CD4-positive, alpha-beta T cell (primary cell): ENCODE measurements around the gene MYADM. TPM values are rescaled to one million over a fixed set of nuclear protein-coding genes. Genes with fewer than 3 reads are reported as not detected.

Experiments
- ATAC-seq: fragments of 200-7000 bp; cut with Tn5 transposase; one replicate; pipeline ENCODE4 v1.10.0; 2022; ENCODE audit warnings: mild to moderate bottlenecking; ENCODE audit not compliant: poor library complexity
- CTCF ChIA-PET: fragments of 350-600 bp; sonication (Branson Sonifier 250); formaldehyde crosslinking; loops from one replicate; lab custom pipeline; 2021; ENCODE audit warnings: antibody characterized with exemption, inconsistent platforms; lab: Charles Lee
- POLR2A ChIA-PET: fragments of 350-600 bp; sonication (Branson Sonifier 250); formaldehyde crosslinking; loops from one replicate; lab custom pipeline; 2021; ENCODE audit warnings: antibody characterized with exemption, inconsistent platforms; lab: Charles Lee
- DNase-seq, 14 experiments: peaks; one replicate each; pipeline ENCODE4 v3.0.0-alpha.2; 2013 to 2020; ENCODE audit warnings: mixed read lengths in 2 of 14
- H3K27ac ChIP-seq, 2 donors: one replicate each; pipeline versions ENCODE4 v1.5.1 to v1.7.0; 2013; ENCODE audit warnings: low read length in 2 of 2, low read depth in 1 of 2, mild to moderate bottlenecking in 1 of 2
- H3K27me3 ChIP-seq, 2 experiments: 1 replicate in 1 of 2; 2 replicates in 1 of 2; pipeline versions ENCODE4 v1.6.1 to v1.7.0; 2013; ENCODE audit warnings: low read length in 2 of 2, control low read depth in 1 of 2, mild to moderate bottlenecking in 1 of 2, moderate library complexity in 1 of 2; ENCODE audit not compliant: insufficient read depth in 2 of 2, control insufficient read depth in 1 of 2
- H3K36me3 ChIP-seq: one replicate; pipeline ENCODE4 v1.6.1; 2013; ENCODE audit warnings: low read length, control low read depth; ENCODE audit not compliant: insufficient read depth
- H3K4me1 ChIP-seq: one replicate; pipeline ENCODE4 v1.6.1; 2013; ENCODE audit warnings: low read length, control low read depth; ENCODE audit not compliant: insufficient read depth
- H3K4me3 ChIP-seq: one replicate; pipeline ENCODE4 v1.5.1; 2013; ENCODE audit warnings: mild to moderate bottlenecking, low read length, moderate library complexity
- H3K9me3 ChIP-seq, 2 experiments: 1 replicate in 1 of 2; 2 replicates in 1 of 2; pipeline versions ENCODE4 v1.6.1 to v1.7.0; 2013; ENCODE audit warnings: low read length in 2 of 2, mild to moderate bottlenecking in 2 of 2, control low read depth in 1 of 2, moderate library complexity in 1 of 2; ENCODE audit not compliant: control insufficient read depth in 1 of 2, insufficient read depth in 1 of 2
- H3K27ac Mint-ChIP-seq: one replicate; pipeline ENCODE4 v1.8.0; 2020; ENCODE audit warnings: mixed read lengths
- H3K27me3 Mint-ChIP-seq: one replicate; pipeline ENCODE4 v1.8.0; 2021; ENCODE audit warnings: mixed read lengths
- H3K36me3 Mint-ChIP-seq: one replicate; pipeline ENCODE4 v1.8.0; 2021; ENCODE audit warnings: low read depth, mixed read lengths
- H3K4me1 Mint-ChIP-seq: one replicate; pipeline ENCODE4 v1.8.0; 2021; ENCODE audit warnings: low read depth, mixed read lengths
- H3K4me3 Mint-ChIP-seq: one replicate; pipeline ENCODE4 v1.8.0; 2020; ENCODE audit warnings: mild to moderate bottlenecking, mixed read lengths
- H3K9me3 Mint-ChIP-seq: one replicate; pipeline ENCODE4 v1.8.0; 2020; ENCODE audit warnings: mixed read lengths
- intact Hi-C, 2 experiments: fragments of 100-400 bp; cut with DNase I in 1 of 2; cut with micrococcal nuclease in 1 of 2; formaldehyde crosslinking; loops; one replicate each; pipeline versions ENCODE4 v1.15.1 to v1.9.0; 2023 to 2025; cut with DNase I, micrococcal nuclease
- total RNA-seq, 174 experiments: library from RNA in 2 of 174; stranded (reverse) in 2 of 174; gene quantifications; one replicate each; pipeline ENCODE4 v1.2.3 and lab custom pipeline; 2021 to 2026
- TF ChIP-seq, protein P1 (sequence below): fragments of 200-600 bp; IDR thresholded peaks from one replicate; pipeline ENCODE4 v1.8.0; 2022; ENCODE audit warnings: antibody characterized with exemption, mild to moderate bottlenecking

Gene MYADM
- total RNA-seq, 2 experiments from 2014 or later, result 444 to 448 TPM

DNA sequence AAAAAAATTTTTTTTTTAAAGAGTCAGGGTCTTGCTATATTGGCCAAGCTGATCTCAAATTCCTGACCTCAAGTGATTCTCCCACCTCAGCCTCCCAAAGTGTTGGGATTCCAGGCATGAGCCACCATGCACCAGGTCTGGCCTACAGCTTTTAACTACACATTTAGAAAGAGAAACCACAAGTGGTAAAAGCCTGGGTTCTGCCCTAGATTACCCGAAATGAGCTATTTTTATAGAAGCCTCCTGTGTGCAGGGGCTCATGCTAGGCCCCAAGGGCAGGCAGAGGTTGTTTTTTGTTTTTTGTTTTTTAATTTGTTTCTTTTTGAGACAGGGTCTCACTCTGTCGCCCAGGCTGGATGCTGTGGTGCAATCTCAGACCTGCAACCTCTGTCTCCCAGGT is 14.0 kb upstream of the MYADM start:
- H3K27ac ChIP-seq, result no peak overlapping the region
- no peak overlapping the region for H3K4me3 ChIP-seq
- intact Hi-C loops, result loop anchor here (1.0 to 10.0 kb wide), 3 partner anchors 28 to 989 kb away; partner anchors contain the start of gene PRKCG (in 1 of the 2)
- H3K36me3 Mint-ChIP-seq, result no peaks in the 10 kb centered on the region
- ChIA-PET CTCF (interaction anchor here (0.7 to 2.3 kb wide), 6 partner anchors 10 to 1369 kb away, joined by 3 to 8 read pairs (median 4); partner anchors contain the start of gene PRKCG), POLR2A (interaction anchor here (0.9 to 2.0 kb wide), 3 partner anchors 12 to 28 kb away, joined by 3 to 9 read pairs (median 4); partner anchors contain the start of genes MYADM and PRKCG)
- no peak for ATAC-seq
- H3K27me3 Mint-ChIP-seq, result peaks cover 28% of the 10 kb centered on the region
- peaks cover 4% of the 10 kb centered on the region for H3K4me1 Mint-ChIP-seq
- H3K4me1 ChIP-seq, result peaks cover 18% of the 10 kb centered on the region
- TF ChIP-seq, protein P1, sequence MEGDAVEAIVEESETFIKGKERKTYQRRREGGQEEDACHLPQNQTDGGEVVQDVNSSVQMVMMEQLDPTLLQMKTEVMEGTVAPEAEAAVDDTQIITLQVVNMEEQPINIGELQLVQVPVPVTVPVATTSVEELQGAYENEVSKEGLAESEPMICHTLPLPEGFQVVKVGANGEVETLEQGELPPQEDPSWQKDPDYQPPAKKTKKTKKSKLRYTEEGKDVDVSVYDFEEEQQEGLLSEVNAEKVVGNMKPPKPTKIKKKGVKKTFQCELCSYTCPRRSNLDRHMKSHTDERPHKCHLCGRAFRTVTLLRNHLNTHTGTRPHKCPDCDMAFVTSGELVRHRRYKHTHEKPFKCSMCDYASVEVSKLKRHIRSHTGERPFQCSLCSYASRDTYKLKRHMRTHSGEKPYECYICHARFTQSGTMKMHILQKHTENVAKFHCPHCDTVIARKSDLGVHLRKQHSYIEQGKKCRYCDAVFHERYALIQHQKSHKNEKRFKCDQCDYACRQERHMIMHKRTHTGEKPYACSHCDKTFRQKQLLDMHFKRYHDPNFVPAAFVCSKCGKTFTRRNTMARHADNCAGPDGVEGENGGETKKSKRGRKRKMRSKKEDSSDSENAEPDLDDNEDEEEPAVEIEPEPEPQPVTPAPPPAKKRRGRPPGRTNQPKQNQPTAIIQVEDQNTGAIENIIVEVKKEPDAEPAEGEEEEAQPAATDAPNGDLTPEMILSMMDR, result no peak
- H3K27me3 ChIP-seq, result peaks cover 6 to 13% of the 10 kb centered on the region in 2 experiments
- H3K4me3 Mint-ChIP-seq, result no peak overlapping the region
- peaks cover 0 to 3% of the 10 kb centered on the region in 2 experiments for H3K9me3 ChIP-seq
- no peak for DNase-seq
- no peak overlapping the region for H3K27ac Mint-ChIP-seq
- H3K9me3 Mint-ChIP-seq, result no peaks in the 10 kb centered on the region
- no peaks in the 10 kb centered on the region for H3K36me3 ChIP-seq

DNA sequence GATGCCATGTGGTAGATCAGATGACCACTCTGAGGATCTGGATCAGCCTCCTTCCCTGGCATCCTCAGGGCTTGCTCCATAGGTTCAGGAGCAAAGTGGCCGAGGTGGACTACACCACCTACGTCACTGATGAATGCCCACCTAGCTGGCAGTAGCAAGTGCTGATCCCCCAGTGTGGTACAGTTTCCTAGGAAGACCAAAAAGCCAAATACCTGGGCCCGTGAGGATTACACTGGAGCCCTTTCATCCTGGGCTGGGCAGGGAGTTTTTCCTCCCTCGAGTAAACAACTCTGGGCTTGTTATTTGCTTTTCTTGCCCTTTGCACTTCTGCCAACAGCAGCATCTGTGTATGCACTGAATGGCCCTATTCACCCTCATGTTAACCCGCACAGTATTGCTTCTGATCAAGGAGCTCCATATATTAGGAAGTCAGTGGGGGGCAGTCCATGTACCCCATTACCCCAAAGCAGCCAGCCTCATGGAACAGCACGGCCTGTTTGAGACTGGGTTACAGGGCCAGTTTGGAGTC is 3.3 kb upstream of the MYADM start:
- Mint-ChIP-seq H3K4me1 (peaks cover 26% of the 10 kb centered on the region), H3K4me3 (peak overlapping the region; percentile 4), H3K27ac (peak overlapping the region; percentile 99), H3K36me3 (peaks cover 16% of the 10 kb centered on the region), H3K27me3 (no peaks in the 10 kb centered on the region), H3K9me3 (no peaks in the 10 kb centered on the region)
- CTCF ChIA-PET, result interaction anchor here (2.7 kb wide), 1 partner anchor 11 kb away, joined by 6 read pairs; no protein-coding TSS in a partner anchor
- Histone ChIP-seq H3K4me3 (no peak overlapping the region), H3K9me3 (no peaks in the 10 kb centered on the region), H3K36me3 (no peaks in the 10 kb centered on the region), H3K27ac (no peak overlapping the region), H3K27me3 (no peaks in the 10 kb centered on the region), H3K4me1 (peaks cover 31% of the 10 kb centered on the region)
- DNase-seq, result no peak
- POLR2A ChIA-PET, result interaction anchor here (0.6 to 0.9 kb wide), 2 partner anchors 10 to 11 kb away, joined by 3 read pairs; no protein-coding TSS in a partner anchor
- TF ChIP-seq, protein P1, result no peak
- ATAC-seq, result no peak
- intact Hi-C loops, result loop anchor here (2.0 to 10.0 kb wide), 5 partner anchors 18 to 600 kb away; partner anchors contain the start of genes LENG9 (in 2 of the 2), NDUFA3 (in 1 of the 2), OSCAR (in 1 of the 2) and PRKCG (in 1 of the 2)

DNA sequence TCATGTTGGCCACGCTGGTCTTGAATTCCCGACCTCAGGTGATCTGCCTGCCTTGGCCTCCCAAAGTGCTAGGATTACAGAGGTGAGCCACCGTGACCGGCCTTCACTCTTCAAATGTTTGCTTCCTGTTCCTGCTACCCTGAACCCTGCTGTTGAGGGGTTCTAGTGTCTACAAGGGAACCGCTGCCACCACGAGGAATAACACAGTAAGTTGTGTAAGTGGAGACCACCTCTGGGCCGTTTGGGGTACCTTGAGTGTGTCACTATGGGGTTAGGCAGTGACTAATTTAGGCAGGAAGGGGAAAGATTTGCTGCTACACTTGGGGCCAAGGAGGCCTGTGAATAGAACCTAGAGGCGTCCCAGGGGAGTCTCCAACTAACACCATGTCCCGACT is 2.2 kb upstream of the MYADM start:
- H3K4me3 Mint-ChIP-seq, result peak overlapping the region; percentile 78
- DNase-seq (peak in 1 of 14 experiments; percentile 12), ATAC-seq (no peak)
- POLR2A ChIA-PET, result interaction anchor here (0.8 to 3.8 kb wide), 5 partner anchors 9 to 271 kb away, joined by 3 to 71 read pairs (median 8); partner anchors contain the start of genes CNOT3 and PRKCG
- Histone ChIP-seq H3K4me3 (peak overlapping the region; percentile 100), H3K36me3 (peaks cover 3% of the 10 kb centered on the region), H3K27ac (peak overlapping the region; percentile 74 to 95), H3K9me3 (no peaks in the 10 kb centered on the region), H3K27me3 (no peaks in the 10 kb centered on the region), H3K4me1 (peaks cover 41% of the 10 kb centered on the region)
- intact Hi-C loops, result loop anchor here (2.0 to 10.0 kb wide), 7 partner anchors 17 to 599 kb away; partner anchors contain the start of genes LENG9 (in 2 of the 2), NDUFA3 (in 1 of the 2), OSCAR (in 1 of the 2) and PRKCG (in 1 of the 2)
- peak overlapping the region; percentile 99 for H3K27ac Mint-ChIP-seq
- TF ChIP-seq, protein P1, result no peak
- H3K9me3 Mint-ChIP-seq, result no peaks in the 10 kb centered on the region
- no peaks in the 10 kb centered on the region for H3K27me3 Mint-ChIP-seq
- CTCF ChIA-PET, result interaction anchor here (1.0 kb wide), 1 partner anchor 22 kb away, joined by 3 read pairs; no protein-coding TSS in a partner anchor
- peaks cover 22% of the 10 kb centered on the region for H3K36me3 Mint-ChIP-seq
- H3K4me1 Mint-ChIP-seq, result peaks cover 32% of the 10 kb centered on the region
